GM19193 (cell line): Measurements from ENCODE around the gene THADA.

ENCODE experiments used
- POLR2A ChIP-seq: IDR thresholded peaks from 4 replicates; pipeline ENCODE4 v1.6.1; 2011; ENCODE audit not compliant: insufficient read depth, insufficient read length; ENCODE audit errors: extremely low read depth

The THADA gene

GRCh38 chr2:43372416-43373081 is 223.3 kb downstream of the THADA start:
- no peak for TF ChIP-seq POLR2A

- no peak for TF ChIP-seq POLR2A
Measured at GRCh38 chr2:43370705-43371104, 225.1 kb downstream of the THADA start.

- no peak for TF ChIP-seq POLR2A
Measured at GRCh38 chr2:43370146-43370545, 225.7 kb downstream of the THADA start.

GRCh38 chr2:43368483-43369385 is 227.1 kb downstream of the THADA start:
- no peak for TF ChIP-seq POLR2A

- no peak for TF ChIP-seq POLR2A
Measured at GRCh38 chr2:43367012-43367782, 228.6 kb downstream of the THADA start.

GRCh38 chr2:43363120-43363519 is 232.7 kb downstream of the THADA start:
- TF ChIP-seq POLR2A, result no peak

GRCh38 chr2:43361286-43361685 is 234.6 kb downstream of the THADA start:
- TF ChIP-seq POLR2A, result no peak

GRCh38 chr2:43360137-43360536 is 235.7 kb downstream of the THADA start:
- TF ChIP-seq POLR2A, result no peak

GRCh38 chr2:43358410-43359201 is 237.2 kb downstream of the THADA start:
- no peak for TF ChIP-seq POLR2A

GRCh38 chr2:43356774-43357173 is 239.1 kb downstream of the THADA start:
- TF ChIP-seq POLR2A, result no peak

- no peak for TF ChIP-seq POLR2A
Measured at GRCh38 chr2:43355399-43355798, 240.4 kb downstream of the THADA start.

GRCh38 chr2:43349904-43350303 is 245.9 kb downstream of the THADA start:
- no peak for TF ChIP-seq POLR2A

GRCh38 chr2:43348908-43349661 is 246.8 kb downstream of the THADA start:
- TF ChIP-seq POLR2A, result no peak

GRCh38 chr2:43347746-43348145 is 248.1 kb downstream of the THADA start:
- no peak for TF ChIP-seq POLR2A
